GM19043 (cell line): ENCODE measurements around the gene ETV3.

Experiments used
- ATAC-seq: cut with Tn5 transposase; IDR thresholded peaks from one replicate; pipeline ENCODE4 v1.9.1; 2021; ENCODE audit warnings: low read depth; ENCODE audit not compliant: unreplicated experiment

The ETV3 gene

DNA sequence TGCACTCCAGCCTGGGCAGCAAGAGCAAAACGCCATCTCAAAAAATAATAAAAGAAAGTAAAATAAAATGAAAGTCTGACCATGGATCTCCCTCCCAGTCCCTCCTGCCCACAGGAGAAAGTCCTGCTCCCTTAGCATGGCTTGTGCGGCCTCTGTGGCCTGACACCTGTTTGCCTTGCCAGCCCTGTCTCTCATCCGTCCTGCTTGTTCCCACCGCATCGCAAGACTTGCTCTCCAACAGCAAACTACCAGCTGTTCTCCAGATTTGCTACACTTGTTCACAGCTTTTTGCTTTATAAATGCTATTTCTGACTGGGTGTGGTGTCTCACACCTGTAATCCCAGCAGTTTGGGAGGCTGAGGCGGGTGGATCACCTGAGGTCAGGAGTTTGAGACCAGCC is 41.3 kb downstream of the ETV3 start:
- ATAC-seq, result no peak

DNA sequence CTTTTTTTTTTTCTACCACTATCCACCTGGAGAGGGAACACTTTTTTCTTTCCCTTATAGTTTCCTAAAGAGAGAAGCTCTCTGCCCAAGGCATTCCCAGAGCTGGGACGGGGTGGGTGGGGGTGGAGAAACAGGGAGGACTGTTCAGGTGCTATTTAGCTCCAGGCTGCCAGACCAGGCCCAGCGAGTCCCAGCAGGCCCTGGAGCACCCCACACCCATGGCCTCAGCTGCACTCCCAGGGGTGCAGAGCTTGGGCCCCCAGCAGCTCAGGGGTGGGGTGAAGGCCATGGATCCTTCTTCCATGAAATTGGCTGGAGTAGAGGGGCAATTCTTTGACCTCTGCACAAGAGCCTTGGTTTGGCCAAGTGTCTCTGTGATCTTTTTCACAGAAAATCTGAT is 42.6 kb downstream of the ETV3 start:
- ATAC-seq, result no peak

DNA sequence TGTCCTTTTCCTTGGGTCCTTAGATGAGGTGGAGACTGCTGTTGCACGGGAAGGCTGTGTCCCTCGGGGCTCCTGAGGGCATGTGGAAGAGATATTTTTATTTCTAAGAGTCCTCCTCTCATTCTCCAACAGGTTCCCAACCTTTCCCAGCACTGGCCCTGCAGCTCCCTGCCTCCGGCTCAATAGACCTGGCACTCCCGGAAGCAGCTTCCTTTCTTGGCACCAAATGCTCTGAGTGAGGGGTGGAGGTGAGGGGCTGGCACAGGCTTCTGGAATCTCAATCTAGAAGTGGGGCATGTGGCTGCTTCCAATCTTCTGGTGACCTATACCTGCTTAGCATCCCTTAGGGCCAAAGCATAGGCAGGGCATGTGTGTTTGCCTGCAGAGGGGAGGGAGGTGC is 43.1 kb downstream of the ETV3 start:
- ATAC-seq, result no peak

DNA sequence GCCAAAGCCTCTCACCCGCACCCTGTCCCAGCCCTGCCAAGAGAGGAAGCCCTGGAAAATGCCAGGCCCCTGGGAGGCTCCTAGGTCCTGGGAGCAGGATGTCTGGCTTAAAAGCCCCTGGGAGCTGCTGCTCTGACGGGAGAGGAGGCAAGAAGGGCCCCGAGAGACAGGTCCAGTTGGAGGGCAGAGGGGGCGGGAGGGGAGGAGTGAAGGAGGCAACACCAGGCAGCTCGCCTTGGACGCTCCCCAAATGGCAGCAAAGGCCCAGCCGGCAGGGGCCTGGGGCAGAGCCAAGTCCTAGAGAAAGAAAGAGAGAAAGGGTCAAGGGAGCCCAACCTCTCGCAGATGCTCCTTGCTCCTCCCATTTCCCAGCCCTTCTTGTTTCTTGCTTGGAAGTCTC is 45.4 kb downstream of the ETV3 start:
- no peak for ATAC-seq

DNA sequence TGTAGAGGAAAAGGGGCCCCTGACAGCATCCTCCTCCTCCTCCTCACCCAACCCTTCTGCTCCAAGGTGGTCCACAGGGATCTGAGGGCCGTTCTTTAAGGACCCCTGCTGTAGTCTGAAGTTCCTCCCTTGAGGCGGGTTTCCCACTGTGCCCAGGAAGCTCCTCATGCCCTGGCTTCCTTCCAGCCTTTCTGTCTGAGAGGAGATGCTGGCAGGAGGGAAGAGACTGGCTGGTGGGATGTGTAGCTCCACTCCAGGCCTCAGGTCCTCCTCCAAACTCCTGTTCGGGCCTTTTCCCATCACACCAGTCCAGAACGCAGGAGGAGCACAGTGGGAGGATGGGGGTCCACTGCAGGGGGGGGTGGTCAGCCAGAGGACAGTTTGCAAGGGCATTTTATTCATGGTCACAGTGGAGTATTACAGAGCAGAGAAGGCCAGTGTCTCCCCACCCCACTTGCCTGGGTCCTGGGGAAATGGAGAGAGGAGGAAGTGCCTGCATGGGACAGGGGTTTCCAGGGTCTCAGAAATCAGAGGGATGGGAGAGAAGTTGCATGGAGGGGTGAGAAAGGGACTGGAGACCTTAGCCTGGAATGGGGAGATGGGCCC is 46.4 kb downstream of the ETV3 start:
- no peak for ATAC-seq

DNA sequence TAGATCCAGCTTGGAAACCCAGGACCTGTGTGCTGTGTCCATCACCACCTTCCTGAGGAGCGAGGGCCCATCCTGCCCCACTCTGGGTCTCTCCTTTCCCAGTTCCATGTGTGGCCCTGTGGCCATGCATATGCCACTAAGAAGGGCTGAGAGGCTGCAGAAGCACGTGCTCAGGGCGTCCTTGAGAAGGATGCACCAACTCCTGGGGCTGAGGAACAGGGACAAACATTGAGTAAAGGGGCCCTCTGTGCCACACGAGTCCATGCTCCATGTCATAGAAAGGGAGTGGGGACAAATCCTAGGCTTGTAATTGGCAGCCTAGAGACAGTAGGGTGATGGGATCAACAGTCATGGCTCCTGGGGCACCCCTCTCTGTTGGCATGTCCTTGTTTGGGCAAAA is 47.0 kb downstream of the ETV3 start:
- ATAC-seq, result no peak

DNA sequence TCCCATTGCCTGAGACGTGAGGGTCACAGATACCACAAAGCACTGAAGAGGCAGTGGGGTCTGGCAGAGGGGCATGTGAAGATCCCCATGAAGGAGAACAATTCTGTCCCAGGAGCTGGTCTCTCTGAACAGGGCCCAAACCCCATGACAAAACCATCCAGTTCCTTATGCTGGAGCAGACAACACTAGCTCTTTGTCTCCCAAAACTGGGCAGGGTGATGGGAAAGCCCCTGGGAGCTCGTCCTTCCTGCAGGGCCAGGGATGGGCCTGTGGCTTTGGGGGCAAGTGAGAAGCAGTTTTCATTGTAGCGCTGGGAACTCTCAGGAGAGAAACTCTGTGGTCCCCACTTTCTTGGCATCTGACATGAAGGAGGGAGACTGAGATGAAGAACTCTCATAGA is 47.4 kb downstream of the ETV3 start:
- no peak for ATAC-seq

DNA sequence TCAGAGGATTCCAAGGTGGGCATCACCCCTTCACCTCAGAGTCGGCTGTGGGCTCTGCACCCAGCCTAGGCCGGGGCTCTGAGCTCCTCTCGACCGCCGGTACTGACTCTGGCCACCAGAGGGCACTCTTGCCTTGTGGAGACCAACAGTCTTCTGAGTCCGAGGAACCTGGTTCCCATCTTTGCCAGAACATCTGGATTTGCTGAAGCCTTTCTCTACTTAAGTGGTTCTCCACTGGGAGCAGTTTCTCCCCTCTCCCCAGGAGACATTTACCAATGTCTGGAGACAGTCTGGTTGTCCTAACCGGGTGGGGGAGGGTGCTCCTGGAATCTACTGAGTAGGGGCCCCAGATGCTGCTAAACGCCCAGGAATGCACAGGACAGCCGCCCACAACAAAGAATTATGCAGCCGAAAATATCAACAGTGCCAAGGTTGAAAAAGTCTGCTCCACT is 48.0 kb downstream of the ETV3 start:
- no peak for ATAC-seq

DNA sequence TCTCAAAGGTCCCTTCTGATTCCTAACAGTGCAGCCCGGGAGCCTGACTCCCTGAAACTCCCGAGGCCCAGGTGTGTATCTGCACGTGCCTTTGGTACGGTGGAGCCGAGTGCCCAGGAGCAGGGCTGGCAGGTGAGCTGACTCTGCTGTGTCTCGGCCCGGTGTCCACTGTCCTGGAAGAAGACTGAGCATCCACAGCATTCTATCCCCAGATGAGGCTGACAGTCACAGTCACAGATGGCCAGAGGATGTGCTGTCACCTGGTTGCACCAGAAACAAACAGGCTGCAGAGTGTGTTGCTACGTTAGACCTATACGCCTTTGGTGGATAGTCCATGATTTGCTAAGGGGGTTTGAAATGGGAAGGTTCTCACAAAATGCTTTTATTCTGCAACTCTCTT is 48.4 kb downstream of the ETV3 start:
- no peak for ATAC-seq

DNA sequence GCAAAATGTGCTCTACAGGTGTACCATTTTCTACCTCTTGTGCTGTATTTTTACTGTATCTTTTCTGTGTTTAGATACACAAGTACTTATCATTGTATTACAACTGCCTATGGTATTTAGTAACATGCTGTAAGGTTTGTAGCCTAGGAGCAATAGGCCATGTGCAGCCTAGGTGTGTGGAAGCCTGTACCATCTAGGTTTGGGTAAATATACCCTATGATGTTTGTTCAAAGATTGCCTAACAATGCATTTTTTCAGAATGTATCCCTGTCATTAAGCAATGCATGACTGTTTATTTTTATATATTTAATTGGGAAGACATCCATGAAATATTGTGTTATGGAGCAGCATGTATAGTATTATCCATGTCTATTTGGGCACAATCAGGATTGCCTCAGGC is 49.6 kb downstream of the ETV3 start:
- ATAC-seq, result no peak

DNA sequence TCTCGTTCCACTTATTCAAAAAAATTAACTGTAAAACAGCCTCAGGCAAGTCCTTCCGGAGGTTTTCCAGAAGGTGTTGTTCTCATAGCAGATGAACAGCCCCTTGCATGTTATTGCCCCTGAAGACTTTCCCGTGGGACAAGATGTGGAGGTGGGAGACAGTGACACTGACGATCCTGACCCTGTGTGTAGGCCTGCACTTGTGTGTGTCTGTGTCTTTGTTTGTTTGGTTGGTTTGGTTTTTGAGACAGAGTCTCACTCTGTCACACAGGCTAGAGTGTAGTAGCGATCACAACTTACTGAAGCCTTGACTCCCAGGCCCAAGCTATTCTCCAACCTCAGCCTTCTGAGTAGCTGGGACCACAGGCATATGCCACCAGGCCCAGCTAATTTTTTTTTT is 51.2 kb downstream of the ETV3 start:
- ATAC-seq, result no peak

DNA sequence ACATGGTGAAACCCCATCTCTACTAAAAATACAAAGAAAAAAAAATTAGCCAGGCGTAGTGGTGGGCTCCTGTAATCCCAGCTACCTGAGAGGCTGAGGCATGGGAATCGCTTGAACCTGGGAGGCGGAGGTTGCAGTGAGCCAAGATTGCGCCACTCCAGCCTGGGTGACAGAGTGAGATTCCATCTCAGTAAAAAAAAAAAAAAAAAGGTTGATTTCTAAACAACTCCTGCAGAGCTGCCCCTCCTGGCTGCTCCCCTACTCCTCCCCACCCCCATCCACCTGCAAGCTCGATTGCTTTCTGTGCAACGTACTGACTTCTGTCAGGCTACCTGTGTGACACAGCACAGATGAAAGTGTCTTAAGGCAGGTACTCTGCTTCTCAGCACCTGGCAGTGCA is 51.9 kb downstream of the ETV3 start:
- no peak for ATAC-seq

DNA sequence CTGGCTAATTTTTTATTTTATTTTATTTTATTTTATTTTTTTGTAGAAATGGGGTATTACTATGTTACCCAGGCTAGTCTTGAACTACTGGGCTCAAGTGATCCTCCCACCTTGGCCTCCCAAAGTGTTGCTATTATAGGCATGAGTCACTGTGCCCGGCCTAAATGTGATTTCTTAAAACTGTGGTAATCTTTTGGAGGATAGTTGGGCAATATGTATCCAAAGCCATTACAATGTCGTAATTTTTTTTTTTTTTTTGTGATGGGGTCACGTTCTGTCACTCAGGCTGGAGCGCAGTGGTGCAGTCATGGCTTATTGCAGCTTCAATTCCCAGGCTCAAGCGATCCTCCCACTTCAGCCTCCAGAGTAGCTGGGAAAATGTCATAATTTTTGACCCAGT is 52.8 kb downstream of the ETV3 start:
- ATAC-seq, result no peak

DNA sequence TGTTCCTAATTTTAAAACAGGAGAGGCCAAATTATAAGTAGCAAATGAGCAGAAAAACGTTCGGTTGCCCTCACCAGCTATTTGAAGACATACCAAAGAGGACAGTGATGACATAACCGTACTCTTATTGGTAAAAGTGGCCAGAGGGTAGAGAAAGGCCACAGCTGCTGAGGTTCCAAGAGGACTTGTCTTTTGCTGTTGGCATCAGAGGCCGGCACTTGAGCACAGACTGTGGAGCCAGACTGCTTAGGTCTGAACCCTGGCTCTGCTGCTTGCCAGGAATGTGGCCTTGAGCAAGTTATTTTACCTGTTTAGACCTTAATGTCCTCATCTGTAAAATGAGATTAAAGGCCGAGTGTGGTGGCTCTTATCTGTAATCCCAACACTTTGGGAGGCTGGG is 53.5 kb downstream of the ETV3 start:
- no peak for ATAC-seq

DNA sequence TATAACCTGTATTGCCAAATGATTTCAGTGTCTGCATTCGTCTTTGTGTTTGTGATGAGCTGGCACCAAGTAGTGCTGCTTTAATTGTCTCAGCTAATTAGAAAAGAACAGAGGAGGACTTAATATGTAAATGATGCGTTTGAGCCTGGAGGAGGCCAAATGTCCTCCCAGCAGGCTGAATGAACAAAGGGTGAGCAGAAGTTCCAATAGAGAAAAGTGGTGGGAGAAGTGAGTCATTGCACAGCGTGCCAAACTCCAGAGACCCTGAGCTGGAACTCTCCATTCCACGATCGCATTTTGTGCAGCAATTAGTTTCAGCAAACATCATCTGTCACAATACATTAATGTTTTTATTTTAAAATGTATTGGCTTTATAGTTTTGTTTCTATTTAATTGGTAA is 56.5 kb downstream of the ETV3 start:
- no peak for ATAC-seq

DNA sequence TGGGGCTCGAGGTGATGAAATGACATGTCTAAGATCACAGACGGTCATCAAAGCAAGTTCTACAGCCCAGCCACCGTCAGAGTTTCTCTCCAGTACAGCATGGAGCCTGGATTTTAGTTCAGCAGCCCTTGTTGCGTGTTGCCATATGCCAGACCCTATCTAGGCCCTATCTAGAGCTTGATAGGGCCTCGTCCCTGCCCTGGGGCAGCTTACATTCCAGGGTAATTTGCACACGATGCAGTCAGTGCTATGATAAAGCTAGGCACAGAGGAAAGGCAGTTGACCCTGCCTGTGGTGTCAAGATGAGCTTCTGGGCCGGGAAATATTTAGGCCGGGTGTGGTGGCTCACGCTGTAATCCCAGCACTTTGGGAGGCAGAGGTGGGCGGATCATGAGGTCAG is 57.5 kb downstream of the ETV3 start:
- ATAC-seq, result no peak

DNA sequence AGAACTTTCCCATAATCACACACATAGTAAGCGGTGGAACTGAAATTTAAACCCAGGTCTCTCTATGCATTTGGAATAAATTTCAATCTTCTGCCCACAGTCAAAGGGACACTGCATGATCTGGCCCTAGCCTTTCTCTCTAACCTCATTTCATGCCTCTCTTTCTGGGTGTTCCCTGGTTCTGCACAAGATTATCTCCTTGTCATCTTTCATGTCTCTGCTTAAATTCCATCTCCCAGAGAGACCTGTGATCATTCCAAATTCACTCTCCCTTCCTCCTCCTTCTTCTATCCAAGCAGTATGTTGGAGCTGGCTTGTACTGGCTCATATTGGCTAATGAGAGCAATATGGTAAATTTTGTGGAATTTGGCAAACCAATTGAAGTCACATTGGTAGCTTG is 60.8 kb downstream of the ETV3 start:
- no peak for ATAC-seq

DNA sequence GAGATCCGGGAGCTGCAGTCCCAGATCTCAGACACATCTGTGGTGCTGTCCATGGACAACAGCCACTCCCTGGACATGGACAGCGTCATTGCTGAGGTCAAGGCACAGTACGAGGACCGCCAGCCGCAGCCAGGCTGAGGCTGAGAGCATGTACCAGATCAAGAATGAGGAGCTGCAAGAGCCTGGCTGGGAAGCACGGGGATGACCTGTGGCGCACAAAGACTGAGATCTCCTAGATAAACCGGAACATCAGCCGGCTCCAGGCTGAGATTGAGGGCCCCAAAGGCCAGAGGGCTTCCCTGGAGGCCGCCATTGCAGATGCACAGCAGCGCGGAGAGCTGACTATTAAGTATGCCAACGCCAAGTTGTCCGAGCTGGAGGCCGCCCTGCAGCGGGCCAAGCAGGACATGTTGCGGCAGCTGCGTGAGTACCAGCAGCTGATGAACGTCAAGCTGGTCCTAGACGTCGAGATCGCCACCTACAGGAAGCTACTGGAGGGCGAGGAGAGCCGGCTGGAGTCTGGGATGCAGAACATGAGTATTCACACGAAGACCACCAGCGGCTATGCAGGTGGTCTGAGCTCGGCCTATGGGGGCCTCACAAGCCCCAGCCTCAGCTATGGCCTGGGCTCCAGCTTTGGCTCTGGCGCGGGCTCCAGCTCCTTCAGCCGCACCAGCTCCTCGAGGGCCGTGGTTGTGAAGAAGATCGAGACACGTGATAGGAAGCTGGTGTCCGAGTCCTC is 64.1 kb downstream of the ETV3 start:
- ATAC-seq, result no peak
